ENCODE results near the gene EVI5L. TPM values are rescaled to one million over a fixed set of nuclear protein-coding genes. Genes with fewer than 3 reads are reported as not detected.

Gene EVI5L
- total RNA-seq, 1 experiment from 2014 or later, result 29.5 TPM

GRCh38 chr19:7905859-7906258, 75.8 kb downstream of the EVI5L start:
- H4K20me1 ChIP-seq (ENCODE audit: low read length), result 0 out of 2 replicates have a peak, but pooled peaks cover 3% of the 10 kb centered on the region
- H3K79me2 ChIP-seq (ENCODE audit: low read length), result peaks cover 54% of the 10 kb centered on the region
- POLR2A ChIA-PET (ENCODE audit: unreplicated experiment), result no interaction called here

GRCh38 chr19:7907122-7907521, 77.1 kb downstream of the EVI5L start:
- H3K9me2 ChIP-seq (replicated peaks; ENCODE audit: low read length), result no peaks in the 10 kb centered on the region
- TF ChIP-seq EZH2 (IDR thresholded peaks at IDR 0.05; ENCODE audit: low read length, unreplicated experiment), result no peak
- TF ChIP-seq EZH2phosphoT487 (IDR thresholded peaks at IDR 0.05; ENCODE audit: borderline replicate concordance, low read length), result no peak
- TF ChIP-seq CTCF (conservative IDR thresholded peaks at IDR 0.05; ENCODE audit: low read depth, low read length), result no peak
- DNase-seq, result no peak
- no peaks in the 10 kb centered on the region for H3K27me3 ChIP-seq (ENCODE audit: low read length)
- intact Hi-C loops (cut with micrococcal nuclease), result no loop called here
- ChIA-PET CTCF (no interaction called here), POLR2A (ENCODE audit: unreplicated experiment) (interaction anchor here (0.6 kb wide), 2 partner anchors 226 to 310 kb away, joined by 6 to 11 read pairs; no protein-coding TSS in a partner anchor)
- H3K79me2 ChIP-seq (ENCODE audit: low read length), result peaks cover 54% of the 10 kb centered on the region
- H3K9me3 ChIP-seq (ENCODE audit: low read length), result no peaks in the 10 kb centered on the region
- no peak overlapping the region for H3K4me2 ChIP-seq (ENCODE audit: low read length)
- H2AFZ ChIP-seq (ENCODE audit: low read length), result no peak overlapping the region
- no peak for ATAC-seq
- BruUV-seq (replicated peaks), result no TSS peak
- peaks cover 20% of the 10 kb centered on the region for H3K36me3 ChIP-seq (ENCODE audit: low read depth, low read length)
- H3K4me1 ChIP-seq (ENCODE audit: insufficient read depth, low read length), result peaks cover 20% of the 10 kb centered on the region
- H3K27ac ChIP-seq (ENCODE audit: low read length), result no peak overlapping the region
- H3K4me3 ChIP-seq (ENCODE audit: low read length), result no peak overlapping the region
- H3F3A ChIP-seq (ENCODE audit: low read length, unreplicated experiment), result no peaks in the 10 kb centered on the region
- H3K9ac ChIP-seq (ENCODE audit: low read length), result no peak overlapping the region
- 0 out of 2 replicates have a peak, but pooled peaks cover 3% of the 10 kb centered on the region for H4K20me1 ChIP-seq (ENCODE audit: low read length)

More at GRCh38 chr19:7905859-7906258, 75.8 kb downstream of the EVI5L start:
- no peak for DNase-seq
- TF ChIP-seq CTCF (conservative IDR thresholded peaks at IDR 0.05; ENCODE audit: low read depth, low read length) (no peak), EZH2 (IDR thresholded peaks at IDR 0.05; ENCODE audit: low read length, unreplicated experiment) (no peak), EZH2phosphoT487 (IDR thresholded peaks at IDR 0.05; ENCODE audit: borderline replicate concordance, low read length) (no peak)
- Histone ChIP-seq H3K27ac (ENCODE audit: low read length) (no peak overlapping the region), H3K36me3 (ENCODE audit: low read depth, low read length) (peaks cover 10% of the 10 kb centered on the region), H3K4me3 (ENCODE audit: low read length) (no peak overlapping the region), H2AFZ (ENCODE audit: low read length) (no peak overlapping the region), H3K4me1 (ENCODE audit: insufficient read depth, low read length) (peaks cover 20% of the 10 kb centered on the region), H3K9me3 (ENCODE audit: low read length) (no peaks in the 10 kb centered on the region), H3F3A (ENCODE audit: low read length, unreplicated experiment) (peaks cover 11% of the 10 kb centered on the region), H3K4me2 (ENCODE audit: low read length) (no peak overlapping the region; the same call in 1 of the 2 replicates), H3K27me3 (ENCODE audit: low read length) (no peaks in the 10 kb centered on the region), H3K9me2 (replicated peaks; ENCODE audit: low read length) (no peaks in the 10 kb centered on the region), H3K9ac (ENCODE audit: low read length) (no peak overlapping the region)
- BruUV-seq (replicated peaks), result no TSS peak
- CTCF ChIA-PET, result no interaction called here
- no peak for ATAC-seq
- intact Hi-C loops (cut with micrococcal nuclease), result no loop called here

GRCh38 chr19:7907544-7907943, 77.5 kb downstream of the EVI5L start:
- no TSS peak for BruUV-seq (replicated peaks)

More at GRCh38 chr19:7907544-7907943, 77.5 kb downstream of the EVI5L start:
- DNase-seq (no peak), ATAC-seq (no peak)
- H4K20me1 ChIP-seq (ENCODE audit: low read length), result 0 out of 2 replicates have a peak, but pooled peaks cover 3% of the 10 kb centered on the region
- peaks cover 18% of the 10 kb centered on the region for H3K4me1 ChIP-seq (ENCODE audit: insufficient read depth, low read length)
- no peak for TF ChIP-seq EZH2 (IDR thresholded peaks at IDR 0.05; ENCODE audit: low read length, unreplicated experiment)
- no peak for TF ChIP-seq EZH2phosphoT487 (IDR thresholded peaks at IDR 0.05; ENCODE audit: borderline replicate concordance, low read length)
- TF ChIP-seq CTCF (conservative IDR thresholded peaks at IDR 0.05; ENCODE audit: low read depth, low read length), result no peak
- H2AFZ ChIP-seq (ENCODE audit: low read length), result no peak overlapping the region
- H3F3A ChIP-seq (ENCODE audit: low read length, unreplicated experiment), result no peaks in the 10 kb centered on the region
- H3K4me2 ChIP-seq (ENCODE audit: low read length), result no peak overlapping the region
- POLR2A ChIA-PET (ENCODE audit: unreplicated experiment), result interaction anchor here (0.6 kb wide), 1 partner anchor 310 kb away, joined by 6 read pairs; no protein-coding TSS in a partner anchor
- peaks cover 53% of the 10 kb centered on the region for H3K79me2 ChIP-seq (ENCODE audit: low read length)
- no peaks in the 10 kb centered on the region for H3K9me2 ChIP-seq (replicated peaks; ENCODE audit: low read length)
- CTCF ChIA-PET, result interaction anchor here (0.7 kb wide), 1 partner anchor 32 kb away, joined by 10 read pairs; no protein-coding TSS in a partner anchor
- H3K36me3 ChIP-seq (ENCODE audit: low read depth, low read length), result peaks cover 20% of the 10 kb centered on the region
- H3K27me3 ChIP-seq (ENCODE audit: low read length), result no peaks in the 10 kb centered on the region
- H3K9me3 ChIP-seq (ENCODE audit: low read length), result no peaks in the 10 kb centered on the region
- no peak overlapping the region for H3K27ac ChIP-seq (ENCODE audit: low read length)
- H3K4me3 ChIP-seq (ENCODE audit: low read length), result no peak overlapping the region
- intact Hi-C loops (cut with micrococcal nuclease), result no loop called here
- no peak overlapping the region for H3K9ac ChIP-seq (ENCODE audit: low read length)
